Hepatocyte (in vitro differentiated cells): ENCODE measurements around the gene HOMER1. TPM values are rescaled to one million over a fixed set of nuclear protein-coding genes. Genes with fewer than 3 reads are reported as not detected.

Experiments
- DNase-seq: peaks from one replicate; pipeline ENCODE4 v3.0.0-alpha.2; 2016; ENCODE audit warnings: low spot score
- H2AFZ ChIP-seq: fragments of 200-600 bp; sonication (generic); 2 replicates; pipeline ENCODE4 v1.6.0; 2016; ENCODE audit warnings: antibody characterized with exemption, mild to moderate bottlenecking
- H3K27ac ChIP-seq: fragments of 200-600 bp; sonication (generic); 2 replicates; pipeline ENCODE4 v1.5.1; 2016; ENCODE audit warnings: mild to moderate bottlenecking
- H3K27me3 ChIP-seq: fragments of 200-600 bp; sonication (generic); 2 replicates; pipeline ENCODE4 v1.6.1; 2016
- H3K36me3 ChIP-seq: fragments of 200-600 bp; sonication (generic); replicated peaks from 2 replicates; pipeline ENCODE4 v1.5.1; 2016; ENCODE audit warnings: low read depth; ENCODE audit not compliant: insufficient read depth
- H3K4me1 ChIP-seq: fragments of 200-600 bp; sonication (generic); 2 replicates; pipeline ENCODE4 v1.5.1; 2016; ENCODE audit warnings: mild to moderate bottlenecking, moderate library complexity; ENCODE audit not compliant: insufficient read depth
- H3K4me2 ChIP-seq: fragments of 200-600 bp; sonication (generic); 2 replicates; pipeline ENCODE4 v1.6.0; 2016
- H3K4me3 ChIP-seq: fragments of 200-600 bp; sonication (generic); 2 replicates; pipeline ENCODE4 v1.5.1; 2016; ENCODE audit warnings: mild to moderate bottlenecking
- H3K79me2 ChIP-seq: fragments of 200-600 bp; sonication (generic); 2 replicates; pipeline ENCODE4 v1.6.0; 2017; ENCODE audit warnings: mild to moderate bottlenecking
- H3K9me2 ChIP-seq: fragments of 200-600 bp; sonication (generic); replicated peaks from 2 replicates; pipeline ENCODE4 v1.6.0; 2017; ENCODE audit warnings: mild to moderate bottlenecking; ENCODE audit not compliant: insufficient read depth
- H3K9me3 ChIP-seq: fragments of 200-600 bp; sonication (generic); 2 replicates; pipeline ENCODE4 v1.5.1; 2016; ENCODE audit warnings: low read depth, mild to moderate bottlenecking
- H4K20me1 ChIP-seq: fragments of 200-600 bp; sonication (generic); 2 replicates; pipeline ENCODE4 v1.6.0; 2016; ENCODE audit warnings: mild to moderate bottlenecking; ENCODE audit not compliant: insufficient read depth, poor library complexity, severe bottlenecking
- EZH2 ChIP-seq: fragments of 200-600 bp; sonication (generic); IDR thresholded peaks from 2 replicates; pipeline ENCODE4 v1.6.1; 2016; ENCODE audit warnings: antibody characterized with exemption, mild to moderate bottlenecking, borderline replicate concordance
- EZH2phosphoT487 ChIP-seq: fragments of 200-600 bp; sonication (generic); IDR thresholded peaks from one replicate; pipeline ENCODE4 v1.6.1; 2018; ENCODE audit warnings: antibody characterized with exemption, mild to moderate bottlenecking, low read depth, moderate library complexity; ENCODE audit not compliant: unreplicated experiment, severe bottlenecking
- WGBS: methylation state at CpG from one replicate; pipeline ENCODE4 v1.1.6; 2016; ENCODE audit warnings: low lambda C conversion rate; ENCODE audit errors: missing lambda C conversion rate; 5-methylcytosine and 5-hydroxymethylcytosine counted together
- polyA plus RNA-seq: library from polyadenylated mRNA; unstranded; fragments of >200 nt; fragmentation: Nextera tagmentation; extraction: Ambion mirVana; gene quantifications from 2 replicates; pipeline ENCODE4 v1.2.1, GENCODE V29; 2016
- total RNA-seq: library from RNA; depleted of rRNA; stranded (reverse); fragments of >200 nt; gene quantifications from 2 replicates; pipeline ENCODE4 v1.2.3, GENCODE V29; 2014
- TF ChIP-seq, protein P1 (sequence below): fragments of 200-600 bp; sonication (generic); IDR thresholded peaks from 2 replicates; pipeline ENCODE4 v1.5.1; 2016; ENCODE audit warnings: antibody characterized with exemption, mild to moderate bottlenecking; ENCODE audit not compliant: poor library complexity

HOMER1 gene
- total and polyA plus RNA-seq, 2 experiments from 2014 or later: 12.0 to 14.2 TPM

DNA sequence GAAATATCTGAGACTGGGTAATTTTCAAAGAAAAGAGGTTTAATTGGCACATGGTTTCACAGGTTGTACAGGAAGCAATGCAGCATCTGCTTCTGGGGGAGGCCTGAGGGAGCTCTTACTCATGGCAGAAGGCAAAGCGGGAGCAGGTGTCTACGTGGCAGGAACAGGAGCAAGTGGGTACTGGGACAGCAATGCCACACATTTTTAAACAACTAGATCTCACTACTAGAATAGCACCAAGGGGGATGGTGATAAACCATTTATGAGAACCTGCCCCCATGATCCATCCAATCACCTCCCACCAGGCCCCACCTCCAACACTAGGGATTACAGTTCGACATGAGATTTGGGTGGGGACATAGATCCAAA lies 47.6 kb upstream of the HOMER1 start:
- H3K4me2 ChIP-seq: no peak overlapping the region
- H4K20me1 ChIP-seq: no peaks in the 10 kb centered on the region
- H3K9me2 ChIP-seq: no peaks in the 10 kb centered on the region
- no peaks in the 10 kb centered on the region for H3K79me2 ChIP-seq
- TF ChIP-seq EZH2 (no peak), EZH2phosphoT487 (no peak)
- TF ChIP-seq, protein P1, sequence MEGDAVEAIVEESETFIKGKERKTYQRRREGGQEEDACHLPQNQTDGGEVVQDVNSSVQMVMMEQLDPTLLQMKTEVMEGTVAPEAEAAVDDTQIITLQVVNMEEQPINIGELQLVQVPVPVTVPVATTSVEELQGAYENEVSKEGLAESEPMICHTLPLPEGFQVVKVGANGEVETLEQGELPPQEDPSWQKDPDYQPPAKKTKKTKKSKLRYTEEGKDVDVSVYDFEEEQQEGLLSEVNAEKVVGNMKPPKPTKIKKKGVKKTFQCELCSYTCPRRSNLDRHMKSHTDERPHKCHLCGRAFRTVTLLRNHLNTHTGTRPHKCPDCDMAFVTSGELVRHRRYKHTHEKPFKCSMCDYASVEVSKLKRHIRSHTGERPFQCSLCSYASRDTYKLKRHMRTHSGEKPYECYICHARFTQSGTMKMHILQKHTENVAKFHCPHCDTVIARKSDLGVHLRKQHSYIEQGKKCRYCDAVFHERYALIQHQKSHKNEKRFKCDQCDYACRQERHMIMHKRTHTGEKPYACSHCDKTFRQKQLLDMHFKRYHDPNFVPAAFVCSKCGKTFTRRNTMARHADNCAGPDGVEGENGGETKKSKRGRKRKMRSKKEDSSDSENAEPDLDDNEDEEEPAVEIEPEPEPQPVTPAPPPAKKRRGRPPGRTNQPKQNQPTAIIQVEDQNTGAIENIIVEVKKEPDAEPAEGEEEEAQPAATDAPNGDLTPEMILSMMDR: no peak
- 96% methylated on average over 3 of the region's 3 CpGs for WGBS
- H2AFZ ChIP-seq: no peak overlapping the region
- DNase-seq: no peak
- peaks cover 5% of the 10 kb centered on the region for H3K27me3 ChIP-seq
- no peak overlapping the region for H3K27ac ChIP-seq
- H3K36me3 ChIP-seq: no peaks in the 10 kb centered on the region
- H3K9me3 ChIP-seq: no peaks in the 10 kb centered on the region
- no peaks in the 10 kb centered on the region for H3K4me1 ChIP-seq
- H3K4me3 ChIP-seq: no peak overlapping the region

DNA sequence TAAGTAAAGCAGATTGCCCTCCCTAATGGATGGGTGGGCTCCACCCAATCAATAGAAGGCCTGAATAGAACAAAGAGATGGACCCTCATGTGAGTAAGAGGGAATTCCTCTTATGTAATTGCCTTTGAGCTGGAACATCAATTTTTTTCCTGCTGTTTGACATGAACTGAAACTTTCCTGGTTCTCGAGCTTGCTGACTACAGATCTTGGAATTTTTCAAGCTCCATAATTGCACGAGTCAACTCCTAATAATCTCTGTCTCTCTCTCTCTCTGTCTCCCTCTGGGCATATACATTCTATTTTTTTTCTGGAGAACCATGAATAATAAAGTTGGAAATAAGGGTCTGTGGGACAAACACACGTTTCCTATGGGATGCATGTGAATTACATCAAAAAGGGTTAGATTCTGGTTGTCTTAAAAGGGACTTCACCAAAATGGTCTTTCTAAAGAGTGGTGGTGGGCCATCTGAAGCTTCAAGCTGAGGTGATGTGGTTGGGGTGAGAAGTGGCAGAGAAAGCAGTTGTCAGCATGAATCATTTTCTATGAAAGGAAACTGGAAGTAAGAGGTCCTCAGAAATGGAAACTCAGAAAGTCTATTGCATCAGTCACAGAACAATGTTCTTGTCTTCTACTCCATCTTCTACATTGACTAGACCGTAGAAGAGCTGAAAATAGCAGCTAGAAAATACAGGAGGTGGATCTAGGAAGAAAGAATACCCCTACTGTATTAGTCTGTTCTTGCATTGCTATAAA lies 47.0 kb upstream of the HOMER1 start:
- H4K20me1 ChIP-seq: no peaks in the 10 kb centered on the region
- H3K9me2 ChIP-seq: no peaks in the 10 kb centered on the region
- no peaks in the 10 kb centered on the region for H3K9me3 ChIP-seq
- H3K4me3 ChIP-seq: no peak overlapping the region
- TF ChIP-seq, protein P1: no peak
- no peak overlapping the region for H2AFZ ChIP-seq
- no peak overlapping the region for H3K4me2 ChIP-seq
- 88% methylated on average over 4 of the region's 4 CpGs for WGBS
- no peaks in the 10 kb centered on the region for H3K36me3 ChIP-seq
- H3K27ac ChIP-seq: no peak overlapping the region
- no peaks in the 10 kb centered on the region for H3K4me1 ChIP-seq
- H3K79me2 ChIP-seq: no peaks in the 10 kb centered on the region
- no peak for DNase-seq
- H3K27me3 ChIP-seq: peaks cover 5% of the 10 kb centered on the region

DNA sequence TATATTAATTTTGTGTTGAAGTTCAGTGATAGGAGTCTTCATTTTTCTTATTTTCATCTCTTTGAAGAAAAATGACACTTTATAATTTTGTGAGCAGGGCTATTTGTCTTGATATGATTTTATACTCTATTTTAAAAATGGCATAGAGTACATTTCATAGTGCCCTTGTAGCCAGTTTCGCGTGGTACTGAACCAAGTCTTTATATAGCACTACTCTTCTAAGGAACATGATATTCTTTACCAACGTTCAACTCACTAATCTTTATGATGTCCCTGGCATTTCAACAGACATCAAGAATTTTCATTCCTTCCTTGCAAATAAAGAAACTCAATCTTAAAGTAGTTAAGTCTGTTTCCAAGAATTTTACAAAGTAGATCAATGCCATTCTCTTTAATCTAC lies 41.5 kb upstream of the HOMER1 start:
- no peak overlapping the region for H3K27ac ChIP-seq
- WGBS: 60% methylated on average over 3 of the region's 3 CpGs
- DNase-seq: no peak
- no peaks in the 10 kb centered on the region for H4K20me1 ChIP-seq
- H2AFZ ChIP-seq: peak overlapping the region; percentile 22
- no peaks in the 10 kb centered on the region for H3K27me3 ChIP-seq
- H3K4me3 ChIP-seq: no peak overlapping the region
- H3K4me1 ChIP-seq: no peaks in the 10 kb centered on the region
- H3K4me2 ChIP-seq: no peak overlapping the region
- H3K36me3 ChIP-seq: no peaks in the 10 kb centered on the region
- no peaks in the 10 kb centered on the region for H3K9me2 ChIP-seq
- no peaks in the 10 kb centered on the region for H3K9me3 ChIP-seq
- no peak for TF ChIP-seq EZH2phosphoT487
- TF ChIP-seq, protein P1: no peak
- no peak for TF ChIP-seq EZH2
- no peaks in the 10 kb centered on the region for H3K79me2 ChIP-seq

DNA sequence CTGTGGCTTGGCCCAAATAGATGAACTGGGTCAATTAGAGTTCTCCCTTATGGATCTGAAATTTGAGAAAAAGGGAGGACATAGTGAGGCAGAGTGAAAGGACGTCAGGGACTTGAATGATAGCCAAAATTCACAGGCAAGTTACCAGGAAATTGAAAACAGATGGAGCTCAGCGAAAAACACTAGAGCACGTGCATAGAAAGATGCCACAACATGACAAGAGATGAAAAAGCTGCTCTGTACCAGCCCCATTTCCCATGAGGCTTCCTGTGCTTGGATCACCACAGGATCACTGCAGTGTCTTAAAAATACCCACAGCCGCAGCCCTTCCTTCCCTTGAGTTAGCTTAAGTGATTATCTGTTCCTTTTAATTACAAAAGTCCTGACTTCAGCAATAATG lies 39.0 kb upstream of the HOMER1 start:
- 54% methylated on average over 4 of the region's 4 CpGs for WGBS
- peaks cover 4% of the 10 kb centered on the region for H3K4me1 ChIP-seq
- H4K20me1 ChIP-seq: no peaks in the 10 kb centered on the region
- H3K27ac ChIP-seq: no peak overlapping the region
- no peaks in the 10 kb centered on the region for H3K9me2 ChIP-seq
- no peak overlapping the region for H3K4me2 ChIP-seq
- no peaks in the 10 kb centered on the region for H3K79me2 ChIP-seq
- H2AFZ ChIP-seq: no peak overlapping the region
- no peaks in the 10 kb centered on the region for H3K9me3 ChIP-seq
- no peak overlapping the region for H3K4me3 ChIP-seq
- no peaks in the 10 kb centered on the region for H3K27me3 ChIP-seq
- TF ChIP-seq, protein P1: no peak
- TF ChIP-seq EZH2: no peak
- no peak for TF ChIP-seq EZH2phosphoT487
- no peaks in the 10 kb centered on the region for H3K36me3 ChIP-seq
- DNase-seq: no peak
